ENCODE measurements around the gene AARS2.

The AARS2 gene

DNA sequence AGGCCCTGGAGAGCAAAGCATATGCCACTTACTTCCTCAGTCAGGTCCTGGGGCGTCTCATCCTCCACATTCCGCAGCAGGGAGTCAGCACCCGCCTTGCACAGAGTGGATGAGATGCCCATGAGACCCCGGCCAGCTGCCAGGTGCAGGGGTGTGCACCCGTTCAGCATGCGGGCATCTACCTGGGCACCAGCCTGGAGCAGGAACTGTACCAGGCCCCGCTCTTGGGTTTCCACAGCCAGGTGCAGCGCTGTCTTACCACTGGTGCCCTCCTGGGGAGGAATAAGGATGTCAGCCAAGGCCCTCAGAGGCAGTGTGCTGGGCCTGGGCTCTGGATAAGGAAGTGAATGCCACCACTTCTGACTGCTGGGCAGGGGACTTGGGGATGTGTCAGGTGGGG lies 53.1 kb downstream of the AARS2 start:
- no peak for DNase-seq

- DNase-seq = no peak
These were observed 54.2 kb downstream of the AARS2 start for GRCh38 chr6:44258921-44259320.

DNA sequence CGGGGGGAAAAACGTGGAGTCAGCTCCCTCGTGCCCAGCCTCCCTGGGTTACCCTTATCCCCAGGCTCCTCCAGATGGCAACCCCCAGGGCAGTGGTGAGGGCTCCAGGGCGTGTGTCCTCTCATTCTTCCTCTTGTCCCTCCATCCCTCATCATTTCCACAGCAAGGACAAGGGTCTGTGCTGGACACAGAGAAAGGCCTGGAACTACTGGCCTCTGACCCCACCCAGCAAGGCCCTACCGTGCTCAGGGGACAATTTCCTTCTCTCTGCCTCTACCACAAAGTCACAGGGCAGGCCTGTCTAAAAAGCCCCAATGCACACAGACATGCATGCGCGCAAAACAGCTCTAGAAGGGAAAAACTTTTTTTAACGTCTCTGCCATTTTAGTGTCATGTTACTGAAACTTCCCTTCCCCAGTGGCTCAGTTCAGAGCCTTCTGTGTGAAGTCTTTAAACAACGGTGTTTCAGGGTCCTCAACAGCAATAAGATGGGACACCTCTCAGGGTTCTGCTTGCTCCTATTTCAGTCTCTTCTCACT lies 54.8 kb downstream of the AARS2 start:
- no peak for DNase-seq

DNA sequence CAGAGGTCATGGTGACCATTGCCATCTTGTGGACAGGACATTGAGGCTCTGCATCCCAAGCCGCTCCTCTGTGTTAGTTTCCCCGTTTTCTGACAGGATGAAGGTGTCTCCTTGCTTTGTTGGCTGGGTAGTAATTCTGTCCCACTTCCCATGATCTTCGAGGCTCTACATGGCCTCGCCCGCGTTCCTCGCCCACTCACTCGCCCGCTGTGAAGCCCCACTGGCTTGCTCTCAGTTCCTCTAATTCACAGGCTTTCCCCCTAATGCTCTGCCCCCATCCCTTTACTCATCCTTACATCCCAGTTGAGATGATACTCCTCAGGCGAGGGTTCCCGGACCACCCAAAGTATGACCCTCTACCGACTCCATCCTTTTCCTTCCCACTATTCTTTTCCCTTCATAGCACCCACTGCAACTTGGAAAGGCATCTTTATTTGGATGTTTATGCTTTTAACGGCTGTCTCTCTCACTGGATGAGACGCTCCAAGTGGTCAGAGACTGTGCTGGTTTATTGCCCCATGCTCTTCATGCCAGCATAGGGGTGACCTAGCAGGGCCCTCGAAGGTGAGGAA lies 55.3 kb downstream of the AARS2 start:
- DNase-seq = no peak

- peak; percentile 69 for DNase-seq
These were observed 56.0 kb downstream of the AARS2 start, which contains the start of gene SLC35B2 for GRCh38 chr6:44257025-44257752. TSS of gene SLC35B2 (minus strand) at chr6:44257528. CDS start at chr6:44257410, 118 bp downstream.

GRCh38 chr6:44256775-44257024 lies 56.4 kb downstream of the AARS2 start:
- DNase-seq = no peak

- peak; percentile 43 for DNase-seq
These were observed 57.0 kb downstream of the AARS2 start for GRCh38 chr6:44255871-44256774.

DNA sequence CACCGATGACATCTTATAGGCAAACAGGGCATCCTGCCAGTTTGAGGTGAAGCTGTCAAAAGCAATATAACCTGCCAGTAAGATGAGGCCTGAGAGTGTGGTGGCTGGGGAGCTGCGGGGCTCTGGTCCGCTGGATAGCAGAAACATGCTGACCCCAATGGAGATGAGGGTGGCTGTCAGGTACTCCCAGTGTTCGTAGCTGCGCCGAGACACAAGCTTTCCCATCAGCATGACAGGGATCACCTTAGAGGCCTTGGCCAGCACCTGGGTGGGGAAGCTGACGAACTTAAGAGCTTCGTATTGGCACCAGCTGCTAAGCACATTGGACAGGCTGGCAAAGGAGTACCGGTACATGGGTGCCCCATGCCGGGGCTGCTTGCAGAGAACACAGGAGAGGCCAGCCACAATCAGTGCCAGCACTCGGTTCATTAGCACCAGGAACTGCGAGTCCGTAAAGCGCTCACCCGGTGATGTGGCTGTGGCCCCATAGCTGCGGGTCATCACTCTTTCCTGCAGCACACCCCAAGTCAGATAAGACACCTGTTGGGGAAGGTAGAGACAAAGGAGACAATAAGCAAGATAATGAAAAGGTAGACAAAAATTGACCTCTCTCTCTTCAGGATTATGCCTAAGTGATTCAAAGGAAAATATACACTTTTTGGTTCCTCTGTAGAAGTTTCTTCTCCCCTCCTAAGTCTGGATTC lies 57.9 kb downstream of the AARS2 start:
- DNase-seq = peak; percentile 50

DNA sequence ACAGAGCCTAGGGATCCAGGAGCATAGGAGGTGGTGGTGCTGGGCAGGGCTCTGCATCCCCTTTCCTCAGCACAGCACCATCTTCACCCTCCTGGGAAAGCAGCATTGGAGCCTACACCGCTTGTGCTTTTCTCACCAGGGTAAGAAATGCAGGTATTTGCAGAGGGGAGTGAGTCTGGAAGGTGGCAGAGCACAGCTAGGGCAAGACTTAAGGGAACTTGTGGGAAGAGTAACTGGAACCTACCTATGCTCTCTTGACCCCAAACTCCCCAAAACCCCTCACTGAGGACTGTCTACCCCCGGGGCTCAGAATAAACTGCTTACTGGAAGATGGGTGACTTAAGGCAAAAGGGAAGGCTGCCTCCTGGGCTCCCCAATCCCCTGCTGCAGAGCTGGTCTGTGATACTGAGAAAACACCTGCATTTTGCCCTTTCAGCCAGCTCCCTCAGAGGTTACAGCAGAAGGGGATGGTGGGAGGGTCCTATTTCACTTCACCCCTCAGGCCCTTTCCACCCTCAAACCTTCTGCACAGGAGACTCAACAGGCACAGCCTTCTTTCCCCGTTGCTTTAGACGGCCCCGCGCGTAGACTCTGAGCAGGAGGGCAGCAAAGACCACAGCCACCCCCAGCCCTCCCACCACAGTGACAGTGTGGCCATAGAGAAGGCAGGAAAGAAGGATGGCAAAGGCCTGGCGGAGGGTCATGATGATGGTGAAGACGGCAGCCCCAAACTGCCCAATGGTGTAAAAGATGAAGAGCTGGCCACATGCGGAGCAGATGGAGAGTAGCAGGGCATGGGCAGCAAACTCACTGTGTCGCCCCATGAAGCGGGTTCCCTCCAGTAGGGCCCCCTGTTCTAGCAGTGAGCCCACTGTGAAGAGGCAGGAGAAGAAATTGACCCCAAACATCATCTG lies 58.7 kb downstream of the AARS2 start:
- peak; percentile 47 for DNase-seq

DNA sequence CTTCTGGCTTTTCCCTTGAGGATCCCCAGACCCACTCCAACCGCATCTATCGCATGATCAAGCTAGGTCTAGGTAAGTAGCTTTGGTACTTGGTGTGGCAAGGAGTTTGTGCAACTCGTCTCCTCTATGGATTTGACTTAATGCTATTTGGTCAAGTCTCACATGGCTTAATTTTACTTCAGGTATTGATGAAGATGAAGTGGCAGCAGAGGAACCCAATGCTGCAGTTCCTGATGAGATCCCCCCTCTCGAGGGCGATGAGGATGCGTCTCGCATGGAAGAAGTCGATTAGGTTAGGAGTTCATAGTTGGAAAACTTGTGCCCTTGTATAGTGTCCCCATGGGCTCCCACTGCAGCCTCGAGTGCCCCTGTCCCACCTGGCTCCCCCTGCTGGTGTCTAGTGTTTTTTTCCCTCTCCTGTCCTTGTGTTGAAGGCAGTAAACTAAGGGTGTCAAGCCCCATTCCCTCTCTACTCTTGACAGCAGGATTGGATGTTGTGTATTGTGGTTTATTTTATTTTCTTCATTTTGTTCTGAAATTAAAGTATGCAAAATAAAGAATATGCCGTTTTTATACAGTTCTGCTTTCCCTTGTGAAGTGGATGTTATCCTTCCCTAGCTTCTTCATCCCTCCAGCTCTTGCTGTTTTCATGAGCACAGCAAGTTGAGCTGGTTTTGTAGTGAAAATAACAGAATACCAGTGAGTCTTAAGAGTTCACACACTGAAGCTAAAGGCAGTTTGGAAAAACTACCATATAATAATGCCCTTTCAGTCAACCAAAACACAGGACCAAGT lies 59.6 kb downstream of the AARS2 start:
- peak; percentile 64 for DNase-seq

DNA sequence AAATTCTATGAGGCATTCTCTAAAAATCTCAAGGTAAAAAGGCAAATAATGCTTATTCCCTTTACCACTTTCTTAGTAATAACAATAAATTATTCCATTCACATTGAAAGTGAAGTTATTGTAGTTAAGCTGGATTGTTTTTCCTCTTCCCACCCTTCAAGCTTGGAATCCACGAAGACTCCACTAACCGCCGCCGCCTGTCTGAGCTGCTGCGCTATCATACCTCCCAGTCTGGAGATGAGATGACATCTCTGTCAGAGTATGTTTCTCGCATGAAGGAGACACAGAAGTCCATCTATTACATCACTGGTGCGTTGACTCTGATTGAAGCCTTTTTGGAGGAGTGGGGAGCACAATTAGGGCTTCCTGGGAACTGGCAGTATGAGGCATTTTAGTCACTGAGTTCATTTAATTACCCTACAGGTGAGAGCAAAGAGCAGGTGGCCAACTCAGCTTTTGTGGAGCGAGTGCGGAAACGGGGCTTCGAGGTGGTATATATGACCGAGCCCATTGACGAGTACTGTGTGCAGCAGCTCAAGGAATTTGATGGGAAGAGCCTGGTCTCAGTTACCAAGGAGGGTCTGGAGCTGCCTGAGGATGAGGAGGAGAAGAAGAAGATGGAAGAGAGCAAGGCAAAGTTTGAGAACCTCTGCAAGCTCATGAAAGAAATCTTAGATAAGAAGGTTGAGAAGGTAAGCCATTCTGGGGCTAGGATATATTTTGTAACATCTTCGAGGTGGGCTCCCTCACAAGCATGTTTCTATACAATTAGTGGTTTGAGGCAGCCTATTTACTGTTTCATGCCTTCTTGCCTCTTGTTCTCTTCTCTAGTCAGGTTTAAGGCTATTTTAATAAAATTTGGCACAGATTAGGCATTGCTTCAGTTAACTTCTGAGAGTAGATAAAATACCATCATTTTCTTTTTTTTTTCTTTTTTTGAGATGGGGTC lies 61.3 kb downstream of the AARS2 start:
- no peak for DNase-seq

GRCh38 chr6:44250718-44251123 lies 62.4 kb downstream of the AARS2 start:
- DNase-seq = no peak

- DNase-seq = no peak
These were observed 63.0 kb downstream of the AARS2 start for GRCh38 chr6:44250067-44250717.
